ENCODE data around the gene SLC9A9. TPM values are rescaled to one million over a fixed set of nuclear protein-coding genes. Genes with fewer than 3 reads are reported as not detected.

SLC9A9 gene
- total RNA-seq, 1 donor from 2014 or later, result 20.4 TPM

DNA sequence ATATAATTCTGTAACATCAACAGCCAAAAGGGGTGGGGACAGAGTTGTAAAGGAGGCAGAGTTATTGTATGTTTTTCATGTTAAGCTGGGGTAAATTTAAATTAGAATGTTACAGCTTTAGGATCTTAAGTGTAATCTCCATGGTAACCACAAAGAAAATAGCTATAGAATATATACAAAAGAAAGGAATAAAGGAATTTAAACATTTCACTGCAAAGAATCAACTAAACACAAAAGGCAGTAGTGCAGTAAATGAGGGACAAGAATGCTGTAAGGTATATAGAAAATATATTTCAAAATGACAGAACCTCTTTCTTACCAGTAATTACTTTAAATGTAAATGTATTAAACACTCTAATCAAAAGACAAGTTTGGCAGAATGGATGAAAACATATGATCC, 361.7 kb downstream of the SLC9A9 start:
- Histone ChIP-seq H3K27me3 (ENCODE audit: control insufficient read depth in 3 of 3, insufficient read depth in 3 of 3, low read length in 3 of 3) (no peaks in the 10 kb centered on the region), H3K9me3 (ENCODE audit: control insufficient read depth in 3 of 3, low read length in 3 of 3) (no peaks in the 10 kb centered on the region), H3K9ac (ENCODE audit: low read depth in 1 of 3, low read length in 3 of 3) (no peak overlapping the region), H3K27ac (ENCODE audit: low read depth, low read length) (no peak overlapping the region), H3K4me1 (ENCODE audit: control insufficient read depth in 3 of 3, insufficient read depth in 3 of 3, low read length in 3 of 3) (no peaks in the 10 kb centered on the region), H3K36me3 (ENCODE audit: control insufficient read depth in 3 of 3, insufficient read depth in 3 of 3, low read length in 3 of 3) (no peaks in the 10 kb centered on the region), H3K4me3 (ENCODE audit: low read length in 3 of 3) (no peak overlapping the region)

DNA sequence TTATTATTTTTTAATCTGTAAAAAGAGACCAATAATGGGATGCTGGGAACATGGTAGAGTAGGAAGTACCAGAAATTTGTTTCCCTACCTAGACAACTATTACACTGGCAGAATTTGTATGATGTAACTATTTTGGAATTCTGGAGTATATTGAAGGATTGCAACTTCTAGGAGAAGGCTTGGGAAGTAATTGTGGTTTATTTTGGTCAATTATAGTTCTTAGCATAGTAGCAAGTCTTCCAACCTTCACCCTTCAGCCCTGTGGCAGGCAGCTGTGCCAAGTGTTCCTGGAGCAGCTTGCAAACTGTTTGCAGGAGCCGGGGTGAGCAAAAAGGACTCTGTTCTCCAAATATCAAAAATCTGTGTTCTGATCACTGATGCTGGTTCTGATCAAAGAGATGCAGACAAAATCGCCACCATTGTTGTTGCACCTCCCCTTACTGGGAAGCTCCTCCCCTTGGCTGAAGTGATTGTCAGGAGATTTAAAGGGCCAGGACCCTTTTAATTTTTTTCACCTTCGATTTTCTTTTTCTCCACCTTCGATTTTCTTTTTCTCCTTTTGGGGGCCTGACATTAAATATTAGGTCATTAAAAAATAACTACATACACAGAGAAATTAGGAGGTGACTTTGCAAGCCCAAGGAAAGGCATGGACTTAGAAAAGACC, 363.3 kb downstream of the SLC9A9 start:
- H3K27ac ChIP-seq (ENCODE audit: low read depth, low read length), result no peak overlapping the region
- H3K4me3 ChIP-seq (ENCODE audit: low read length in 3 of 3), result no peak overlapping the region
- no peaks in the 10 kb centered on the region for H3K4me1 ChIP-seq (ENCODE audit: control insufficient read depth in 3 of 3, insufficient read depth in 3 of 3, low read length in 3 of 3)
- no peak overlapping the region for H3K9ac ChIP-seq (ENCODE audit: low read depth in 1 of 3, low read length in 3 of 3)
- H3K9me3 ChIP-seq (ENCODE audit: control insufficient read depth in 3 of 3, low read length in 3 of 3), result no peaks in the 10 kb centered on the region
- no peaks in the 10 kb centered on the region for H3K27me3 ChIP-seq (ENCODE audit: control insufficient read depth in 3 of 3, insufficient read depth in 3 of 3, low read length in 3 of 3)
- no peaks in the 10 kb centered on the region for H3K36me3 ChIP-seq (ENCODE audit: control insufficient read depth in 3 of 3, insufficient read depth in 3 of 3, low read length in 3 of 3)

DNA sequence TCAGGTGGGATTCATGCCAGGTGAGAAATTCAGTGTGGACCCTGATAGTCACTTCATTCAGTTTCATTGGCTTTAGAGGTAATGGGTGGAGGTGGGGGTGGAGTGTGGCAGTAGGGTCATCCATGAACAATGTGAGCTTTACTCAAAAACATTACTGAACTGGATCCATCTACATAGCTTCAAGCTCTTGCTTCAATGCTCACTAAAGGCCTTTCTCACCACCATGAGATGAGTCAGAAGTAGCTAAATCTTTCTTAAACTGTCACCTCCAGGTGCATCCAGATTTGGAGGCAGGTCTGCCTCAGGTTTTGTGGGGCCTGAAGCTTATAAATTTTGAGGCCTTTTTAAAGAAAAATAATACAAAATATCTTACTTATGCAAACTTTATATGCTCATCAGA, 365.1 kb downstream of the SLC9A9 start:
- Histone ChIP-seq H3K27me3 (ENCODE audit: control insufficient read depth in 3 of 3, insufficient read depth in 3 of 3, low read length in 3 of 3) (no peaks in the 10 kb centered on the region), H3K36me3 (ENCODE audit: control insufficient read depth in 3 of 3, insufficient read depth in 3 of 3, low read length in 3 of 3) (no peaks in the 10 kb centered on the region), H3K4me1 (ENCODE audit: control insufficient read depth in 3 of 3, insufficient read depth in 3 of 3, low read length in 3 of 3) (no peaks in the 10 kb centered on the region), H3K4me3 (ENCODE audit: low read length in 3 of 3) (no peak overlapping the region), H3K9me3 (ENCODE audit: control insufficient read depth in 3 of 3, low read length in 3 of 3) (no peaks in the 10 kb centered on the region), H3K27ac (ENCODE audit: low read depth, low read length) (no peak overlapping the region), H3K9ac (ENCODE audit: low read depth in 1 of 3, low read length in 3 of 3) (no peak overlapping the region)

DNA sequence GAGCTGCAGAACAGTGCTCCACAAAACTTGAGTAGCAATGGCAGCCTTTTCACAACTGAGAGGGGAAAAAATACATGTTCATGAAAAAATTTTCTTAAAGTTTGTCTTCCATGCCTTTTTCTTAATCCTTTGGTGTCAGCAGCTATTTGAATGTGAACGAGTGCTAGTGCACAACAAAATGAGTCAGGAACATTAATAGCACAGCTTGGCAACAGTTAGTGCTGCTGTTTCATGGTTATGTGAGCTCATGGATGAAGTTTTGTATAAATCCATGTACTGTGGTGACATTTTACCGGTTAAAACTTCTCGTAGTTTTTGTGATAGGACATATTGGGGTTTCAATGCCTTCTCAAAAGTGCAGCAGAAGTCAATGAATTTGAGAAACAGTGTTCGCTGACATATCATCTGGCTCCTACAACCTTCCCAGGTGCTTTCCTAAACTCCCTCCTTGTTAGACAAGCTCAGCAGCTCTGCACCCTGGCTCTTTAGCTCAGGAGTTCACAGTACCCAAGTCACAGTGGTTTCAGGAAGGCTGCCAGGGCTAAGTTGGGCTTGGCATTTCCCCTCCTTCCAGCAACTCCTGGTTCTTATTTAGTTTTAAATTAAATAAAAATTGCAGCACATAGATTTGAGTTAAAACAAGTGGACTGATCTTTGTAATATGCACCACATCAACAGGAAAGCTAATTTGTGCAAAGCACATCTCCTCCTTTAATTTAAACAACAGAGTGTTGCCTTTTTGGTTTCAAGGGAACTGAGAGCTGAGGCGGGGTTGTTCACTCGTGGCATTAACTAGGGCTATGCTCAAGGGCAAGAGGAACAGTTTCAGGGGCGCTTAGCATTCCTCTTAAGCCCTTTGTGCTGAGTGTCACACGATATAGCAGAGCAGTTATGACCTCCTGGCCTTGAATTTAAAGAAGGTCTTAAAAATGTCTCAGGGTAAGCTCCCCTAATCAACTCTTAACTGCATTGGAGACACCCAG, 365.9 kb downstream of the SLC9A9 start:
- Histone ChIP-seq H3K9ac (ENCODE audit: low read depth in 1 of 3, low read length in 3 of 3) (no peak overlapping the region), H3K27me3 (ENCODE audit: control insufficient read depth in 3 of 3, insufficient read depth in 3 of 3, low read length in 3 of 3) (no peaks in the 10 kb centered on the region), H3K4me3 (ENCODE audit: low read length in 3 of 3) (no peak overlapping the region), H3K4me1 (ENCODE audit: control insufficient read depth in 3 of 3, insufficient read depth in 3 of 3, low read length in 3 of 3) (no peaks in the 10 kb centered on the region), H3K36me3 (ENCODE audit: control insufficient read depth in 3 of 3, insufficient read depth in 3 of 3, low read length in 3 of 3) (no peaks in the 10 kb centered on the region), H3K9me3 (ENCODE audit: control insufficient read depth in 3 of 3, low read length in 3 of 3) (no peaks in the 10 kb centered on the region), H3K27ac (ENCODE audit: low read depth, low read length) (no peak overlapping the region)

DNA sequence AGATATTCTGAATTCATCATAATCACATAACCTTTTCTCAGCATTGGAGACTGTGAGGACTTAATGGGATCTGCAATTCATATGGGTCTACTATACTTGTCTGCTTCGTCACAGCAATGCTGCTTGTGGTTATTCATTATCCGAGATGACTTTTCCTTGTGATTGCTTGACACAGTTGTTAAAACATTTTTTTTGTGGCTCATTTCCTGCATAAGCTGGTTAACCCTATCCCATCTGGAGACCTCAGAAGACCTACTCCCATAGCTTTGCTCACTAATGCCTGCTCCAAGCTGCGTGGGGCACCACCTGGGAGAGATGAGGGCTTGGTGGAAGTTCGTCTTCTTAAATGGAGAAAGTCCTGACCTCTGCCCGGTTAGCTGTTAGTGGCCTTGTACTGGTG, 367.9 kb downstream of the SLC9A9 start:
- no peaks in the 10 kb centered on the region for H3K27me3 ChIP-seq (ENCODE audit: control insufficient read depth in 3 of 3, insufficient read depth in 3 of 3, low read length in 3 of 3)
- no peak overlapping the region for H3K4me3 ChIP-seq (ENCODE audit: low read length in 3 of 3)
- H3K36me3 ChIP-seq (ENCODE audit: control insufficient read depth in 3 of 3, insufficient read depth in 3 of 3, low read length in 3 of 3), result no peaks in the 10 kb centered on the region
- H3K4me1 ChIP-seq (ENCODE audit: control insufficient read depth in 3 of 3, insufficient read depth in 3 of 3, low read length in 3 of 3), result no peaks in the 10 kb centered on the region
- H3K9ac ChIP-seq (ENCODE audit: low read depth in 1 of 3, low read length in 3 of 3), result no peak overlapping the region
- H3K9me3 ChIP-seq (ENCODE audit: control insufficient read depth in 3 of 3, low read length in 3 of 3), result no peaks in the 10 kb centered on the region
- H3K27ac ChIP-seq (ENCODE audit: low read depth, low read length), result no peak overlapping the region

DNA sequence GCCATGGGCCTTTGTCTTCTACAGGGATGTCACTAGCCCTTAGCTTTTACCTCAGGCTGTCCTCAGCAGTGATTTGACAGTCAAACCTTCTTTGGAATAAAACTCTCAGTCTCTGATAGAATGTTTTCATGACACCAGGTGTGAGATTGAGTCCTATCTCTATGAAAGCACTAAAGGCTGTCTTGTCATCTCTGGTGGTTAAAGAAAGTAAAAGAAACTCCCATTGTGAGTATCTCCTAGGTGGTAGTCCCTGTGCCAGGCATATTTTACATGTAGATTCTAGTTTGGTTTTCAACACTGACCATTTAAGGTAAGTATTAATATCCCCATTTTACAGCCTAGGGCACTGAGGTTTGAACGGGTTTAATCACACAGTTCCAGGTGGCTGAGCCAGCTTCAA, 368.5 kb downstream of the SLC9A9 start:
- no peaks in the 10 kb centered on the region for H3K9me3 ChIP-seq (ENCODE audit: control insufficient read depth in 3 of 3, low read length in 3 of 3)
- H3K27me3 ChIP-seq (ENCODE audit: control insufficient read depth in 3 of 3, insufficient read depth in 3 of 3, low read length in 3 of 3), result no peaks in the 10 kb centered on the region
- no peak overlapping the region for H3K9ac ChIP-seq (ENCODE audit: low read depth in 1 of 3, low read length in 3 of 3)
- no peak overlapping the region for H3K27ac ChIP-seq (ENCODE audit: low read depth, low read length)
- H3K4me3 ChIP-seq (ENCODE audit: low read length in 3 of 3), result no peak overlapping the region
- no peaks in the 10 kb centered on the region for H3K36me3 ChIP-seq (ENCODE audit: control insufficient read depth in 3 of 3, insufficient read depth in 3 of 3, low read length in 3 of 3)
- no peaks in the 10 kb centered on the region for H3K4me1 ChIP-seq (ENCODE audit: control insufficient read depth in 3 of 3, insufficient read depth in 3 of 3, low read length in 3 of 3)

DNA sequence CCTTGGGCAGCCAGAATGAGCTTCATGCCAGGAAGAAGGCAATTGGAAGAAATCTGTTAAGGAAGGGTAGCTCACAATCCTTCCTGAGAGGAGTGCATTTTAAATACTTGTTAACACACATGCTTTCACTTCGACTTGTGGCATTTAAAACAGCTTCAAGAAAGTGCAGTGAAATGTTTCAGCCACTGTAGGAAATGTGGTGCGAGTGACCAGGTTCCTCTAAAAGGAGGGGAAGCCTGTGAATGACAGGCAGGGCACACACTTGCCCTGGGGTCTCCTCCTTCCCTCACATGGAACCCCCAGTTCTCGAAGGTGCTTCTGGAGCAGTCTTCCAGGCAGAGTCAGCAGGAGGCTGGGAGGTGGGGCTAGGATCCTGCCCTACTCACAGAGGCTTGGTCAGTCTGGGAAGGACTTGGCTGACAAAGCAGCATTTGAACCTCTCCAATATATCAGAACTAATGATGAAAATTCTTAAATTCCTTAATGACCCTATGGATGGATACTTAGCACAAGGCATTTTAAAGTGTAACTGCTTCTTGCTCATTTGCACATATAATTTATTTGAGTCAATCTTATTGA, 370.1 kb downstream of the SLC9A9 start:
- Histone ChIP-seq H3K9ac (ENCODE audit: low read depth in 1 of 3, low read length in 3 of 3) (no peak overlapping the region), H3K27me3 (ENCODE audit: control insufficient read depth in 3 of 3, insufficient read depth in 3 of 3, low read length in 3 of 3) (no peaks in the 10 kb centered on the region), H3K4me1 (ENCODE audit: control insufficient read depth in 3 of 3, insufficient read depth in 3 of 3, low read length in 3 of 3) (no peaks in the 10 kb centered on the region), H3K36me3 (ENCODE audit: control insufficient read depth in 3 of 3, insufficient read depth in 3 of 3, low read length in 3 of 3) (no peaks in the 10 kb centered on the region), H3K9me3 (ENCODE audit: control insufficient read depth in 3 of 3, low read length in 3 of 3) (no peaks in the 10 kb centered on the region), H3K4me3 (ENCODE audit: low read length in 3 of 3) (no peak overlapping the region), H3K27ac (ENCODE audit: low read depth, low read length) (no peak overlapping the region)

DNA sequence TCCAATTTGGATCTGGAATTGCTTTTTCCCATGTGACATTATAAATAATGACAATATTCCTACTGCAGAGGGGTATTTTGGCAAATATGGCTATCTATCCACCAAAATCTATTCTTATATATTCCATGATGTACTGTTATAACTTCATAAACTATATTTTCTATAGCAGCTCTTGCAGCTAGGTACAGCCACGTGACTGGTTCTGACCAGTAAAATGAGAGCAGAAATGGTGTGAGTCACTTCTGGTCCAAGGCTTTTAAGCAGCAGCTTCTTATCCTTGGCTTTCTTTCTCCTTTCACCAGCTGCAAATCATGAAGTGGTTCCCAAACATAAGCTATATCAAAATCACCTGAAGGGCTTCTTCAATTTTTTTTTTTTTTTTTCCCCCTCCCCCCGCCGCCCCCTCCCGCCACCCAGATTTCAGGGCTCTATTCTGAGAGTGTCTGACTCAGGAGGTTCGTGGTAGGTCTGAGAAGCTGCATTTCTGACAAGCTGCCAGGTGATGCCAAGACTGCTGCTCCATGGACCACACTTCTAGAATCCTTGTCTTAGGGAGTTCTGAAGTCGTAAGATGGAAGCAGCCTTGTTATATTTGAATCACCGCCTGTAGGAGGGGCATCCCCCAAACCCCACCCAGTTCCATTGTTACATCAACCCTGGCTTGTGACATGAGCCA, 371.2 kb downstream of the SLC9A9 start:
- H3K9ac ChIP-seq (ENCODE audit: low read depth in 1 of 3, low read length in 3 of 3), result no peak overlapping the region
- no peak overlapping the region for H3K4me3 ChIP-seq (ENCODE audit: low read length in 3 of 3)
- H3K36me3 ChIP-seq (ENCODE audit: control insufficient read depth in 3 of 3, insufficient read depth in 3 of 3, low read length in 3 of 3), result no peaks in the 10 kb centered on the region
- no peak overlapping the region for H3K27ac ChIP-seq (ENCODE audit: low read depth, low read length)
- H3K4me1 ChIP-seq (ENCODE audit: control insufficient read depth in 3 of 3, insufficient read depth in 3 of 3, low read length in 3 of 3), result no peaks in the 10 kb centered on the region
- H3K9me3 ChIP-seq (ENCODE audit: control insufficient read depth in 3 of 3, low read length in 3 of 3), result no peaks in the 10 kb centered on the region
- no peaks in the 10 kb centered on the region for H3K27me3 ChIP-seq (ENCODE audit: control insufficient read depth in 3 of 3, insufficient read depth in 3 of 3, low read length in 3 of 3)

DNA sequence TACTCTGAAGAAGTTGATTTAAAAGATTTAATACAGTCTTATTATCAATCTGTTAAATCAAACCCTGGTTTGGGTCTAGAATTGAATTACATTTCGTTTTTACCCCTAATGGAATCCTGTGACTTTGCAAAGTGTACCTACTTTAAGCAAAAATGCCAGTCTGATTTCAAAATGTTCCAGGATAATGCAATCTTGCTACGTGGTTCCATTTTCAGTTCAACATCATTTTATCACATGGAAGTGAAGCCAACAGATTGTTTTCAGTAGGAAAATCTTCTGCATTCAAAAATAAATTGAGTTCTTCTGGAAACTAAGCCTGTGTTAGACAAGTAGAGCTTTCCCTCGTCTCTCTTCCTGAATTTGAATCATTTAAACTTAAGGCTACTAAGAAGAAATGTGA, 372.3 kb downstream of the SLC9A9 start:
- Histone ChIP-seq H3K27me3 (ENCODE audit: control insufficient read depth in 3 of 3, insufficient read depth in 3 of 3, low read length in 3 of 3) (no peaks in the 10 kb centered on the region), H3K4me1 (ENCODE audit: control insufficient read depth in 3 of 3, insufficient read depth in 3 of 3, low read length in 3 of 3) (no peaks in the 10 kb centered on the region), H3K36me3 (ENCODE audit: control insufficient read depth in 3 of 3, insufficient read depth in 3 of 3, low read length in 3 of 3) (no peaks in the 10 kb centered on the region), H3K4me3 (ENCODE audit: low read length in 3 of 3) (no peak overlapping the region), H3K9me3 (ENCODE audit: control insufficient read depth in 3 of 3, low read length in 3 of 3) (no peaks in the 10 kb centered on the region), H3K27ac (ENCODE audit: low read depth, low read length) (no peak overlapping the region), H3K9ac (ENCODE audit: low read depth in 1 of 3, low read length in 3 of 3) (no peak overlapping the region)
